ENCODE data around the gene SPDYE2. TPM values are rescaled to one million over a fixed set of nuclear protein-coding genes. Genes with fewer than 3 reads are reported as not detected.
"Not testable (repeated sequence)": the region's sequence is repeated elsewhere in the genome, so short reads cannot be mapped to it uniquely, and the experiment has no call there.

The SPDYE2 gene
- polyA plus RNA-seq, 3 donors, result not detected

DNA sequence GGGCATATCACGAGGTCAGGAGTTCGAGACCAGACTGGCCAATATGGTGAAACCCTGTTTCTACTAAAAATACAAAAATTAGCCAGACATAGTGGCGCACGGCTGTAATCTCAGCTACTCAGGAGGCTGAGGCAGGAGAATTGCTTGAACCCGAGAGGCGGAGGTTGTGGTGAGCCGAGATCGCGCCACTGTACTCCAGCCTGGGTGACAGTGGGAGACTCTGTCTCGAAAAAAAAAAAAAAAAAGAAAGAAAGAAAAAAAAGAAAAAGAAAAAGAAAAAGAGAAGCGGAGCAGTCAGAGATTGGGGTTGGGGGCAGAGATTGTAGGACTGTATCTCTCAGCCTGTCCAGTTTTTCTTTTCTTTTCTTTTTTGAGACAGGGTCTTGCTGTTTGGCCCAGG, 8.3 kb upstream of the SPDYE2 start:
- H3K4me1 Mint-ChIP-seq; H3K36me3 ChIP-seq (replicated peaks in 1 of 2; ENCODE audit: control insufficient read depth in 1 of 2, insufficient read depth in 2 of 2, low read length in 2 of 2); H3K36me3 Mint-ChIP-seq; H3K4me3 Mint-ChIP-seq; H3K27ac ChIP-seq (ENCODE audit: low read depth in 1 of 2, low read length in 2 of 2); H3K4me2 ChIP-seq (replicated peaks; ENCODE audit: extremely low read depth, low read length, poor library complexity, severe bottlenecking); H3K9me3 Mint-ChIP-seq; H3K4me1 ChIP-seq (ENCODE audit: control insufficient read depth in 1 of 2, insufficient read depth in 2 of 2, low read length in 2 of 2); H3K4me3 ChIP-seq (replicated peaks in 1 of 3; ENCODE audit: low read depth in 2 of 3, low read length in 3 of 3); DNase-seq; H4K20me1 ChIP-seq (ENCODE audit: insufficient read depth, low read length); H3K27me3 Mint-ChIP-seq (ENCODE audit: low read depth in 3 of 3); H3K9me3 ChIP-seq (replicated peaks in 1 of 2; ENCODE audit: control insufficient read depth in 1 of 2, insufficient read depth in 1 of 2, low read length in 2 of 2); H3K27me3 ChIP-seq (ENCODE audit: control insufficient read depth in 2 of 2, insufficient read depth in 2 of 2, low read length in 2 of 2); H3K9ac ChIP-seq (ENCODE audit: insufficient read depth, low read length, poor library complexity, severe bottlenecking); H2AFZ ChIP-seq (ENCODE audit: insufficient read depth, low read depth, low read length, poor library complexity, severe bottlenecking); intact Hi-C loops (cut with micrococcal nuclease); H3K27ac Mint-ChIP-seq; H3K79me2 ChIP-seq (ENCODE audit: insufficient read depth, low read length): not testable (repeated sequence)
- WGBS (ENCODE audit: insufficient coverage), result no CpG with 5 or more reads among the region's 11 CpGs

- H2AFZ ChIP-seq (ENCODE audit: insufficient read depth, low read depth, low read length, poor library complexity, severe bottlenecking); H3K4me3 Mint-ChIP-seq; H3K9me3 Mint-ChIP-seq; H3K36me3 ChIP-seq (replicated peaks in 1 of 2; ENCODE audit: control insufficient read depth in 1 of 2, insufficient read depth in 2 of 2, low read length in 2 of 2); H3K27ac Mint-ChIP-seq; H3K4me2 ChIP-seq (replicated peaks; ENCODE audit: extremely low read depth, low read length, poor library complexity, severe bottlenecking); H4K20me1 ChIP-seq (ENCODE audit: insufficient read depth, low read length); H3K36me3 Mint-ChIP-seq; H3K27me3 Mint-ChIP-seq (ENCODE audit: low read depth in 3 of 3); H3K4me1 Mint-ChIP-seq; H3K9me3 ChIP-seq (replicated peaks in 1 of 2; ENCODE audit: control insufficient read depth in 1 of 2, insufficient read depth in 1 of 2, low read length in 2 of 2); H3K9ac ChIP-seq (ENCODE audit: insufficient read depth, low read length, poor library complexity, severe bottlenecking); H3K79me2 ChIP-seq (ENCODE audit: insufficient read depth, low read length); H3K4me1 ChIP-seq (ENCODE audit: control insufficient read depth in 1 of 2, insufficient read depth in 2 of 2, low read length in 2 of 2); H3K27me3 ChIP-seq (ENCODE audit: control insufficient read depth in 2 of 2, insufficient read depth in 2 of 2, low read length in 2 of 2); H3K27ac ChIP-seq (ENCODE audit: low read depth in 1 of 2, low read length in 2 of 2); intact Hi-C loops (cut with micrococcal nuclease); DNase-seq; H3K4me3 ChIP-seq (replicated peaks in 1 of 3; ENCODE audit: low read depth in 2 of 3, low read length in 3 of 3): not testable (repeated sequence)
- no CpG with 5 or more reads among the region's 8 CpGs for WGBS (ENCODE audit: insufficient coverage)
Observed at GRCh38 chr7:102543596-102543995, 7.4 kb upstream of the SPDYE2 start, which contains the start of gene UPK3BL2. Gene UPK3BL2, minus strand, starts transcription at chr7:102543696. Its CDS starts 60 bp downstream, at chr7:102543636.

- H3K4me1 ChIP-seq (ENCODE audit: control insufficient read depth in 1 of 2, insufficient read depth in 2 of 2, low read length in 2 of 2); H3K9me3 Mint-ChIP-seq; H3K4me1 Mint-ChIP-seq; intact Hi-C loops (cut with micrococcal nuclease); H2AFZ ChIP-seq (ENCODE audit: insufficient read depth, low read depth, low read length, poor library complexity, severe bottlenecking); H3K4me3 ChIP-seq (replicated peaks in 1 of 3; ENCODE audit: low read depth in 2 of 3, low read length in 3 of 3); H3K27ac ChIP-seq (ENCODE audit: low read depth in 1 of 2, low read length in 2 of 2); DNase-seq; H3K27me3 ChIP-seq (ENCODE audit: control insufficient read depth in 2 of 2, insufficient read depth in 2 of 2, low read length in 2 of 2); H3K4me2 ChIP-seq (replicated peaks; ENCODE audit: extremely low read depth, low read length, poor library complexity, severe bottlenecking); H3K36me3 Mint-ChIP-seq; H3K9me3 ChIP-seq (replicated peaks in 1 of 2; ENCODE audit: control insufficient read depth in 1 of 2, insufficient read depth in 1 of 2, low read length in 2 of 2); H3K36me3 ChIP-seq (replicated peaks in 1 of 2; ENCODE audit: control insufficient read depth in 1 of 2, insufficient read depth in 2 of 2, low read length in 2 of 2); H3K79me2 ChIP-seq (ENCODE audit: insufficient read depth, low read length); H3K27me3 Mint-ChIP-seq (ENCODE audit: low read depth in 3 of 3); H3K4me3 Mint-ChIP-seq; H4K20me1 ChIP-seq (ENCODE audit: insufficient read depth, low read length); H3K27ac Mint-ChIP-seq; H3K9ac ChIP-seq (ENCODE audit: insufficient read depth, low read length, poor library complexity, severe bottlenecking): not testable (repeated sequence)
- WGBS (ENCODE audit: insufficient coverage), result no CpG with 5 or more reads among the region's 1 CpG
Observed at GRCh38 chr7:102544372-102544771, 6.7 kb upstream of the SPDYE2 start.

DNA sequence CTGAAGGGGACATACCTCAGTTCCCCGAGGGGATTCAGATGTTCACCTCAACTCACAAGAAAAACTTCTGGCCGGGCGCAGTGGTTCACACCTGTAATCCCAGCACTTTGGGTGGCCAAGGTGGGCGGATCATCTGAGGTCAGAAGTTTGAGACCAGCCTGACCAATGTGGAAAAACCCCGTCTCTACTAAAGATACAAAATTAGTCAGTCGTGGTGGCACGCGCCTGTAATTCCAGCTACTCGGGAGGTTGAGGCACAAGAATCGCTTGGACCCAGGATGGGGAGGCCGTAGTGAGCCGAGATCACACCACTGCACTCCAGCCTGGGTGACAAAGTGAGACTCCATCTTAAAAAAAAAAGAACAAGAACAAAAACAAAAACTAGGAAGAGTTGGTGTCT, 5.7 kb upstream of the SPDYE2 start:
- H3K4me3 Mint-ChIP-seq; H3K9me3 Mint-ChIP-seq; H3K27me3 ChIP-seq (ENCODE audit: control insufficient read depth in 2 of 2, insufficient read depth in 2 of 2, low read length in 2 of 2); H3K27ac ChIP-seq (ENCODE audit: low read depth in 1 of 2, low read length in 2 of 2); H3K36me3 Mint-ChIP-seq; H3K4me1 ChIP-seq (ENCODE audit: control insufficient read depth in 1 of 2, insufficient read depth in 2 of 2, low read length in 2 of 2); H3K9ac ChIP-seq (ENCODE audit: insufficient read depth, low read length, poor library complexity, severe bottlenecking); H3K27ac Mint-ChIP-seq; H4K20me1 ChIP-seq (ENCODE audit: insufficient read depth, low read length); DNase-seq; H3K27me3 Mint-ChIP-seq (ENCODE audit: low read depth in 3 of 3); H3K4me2 ChIP-seq (replicated peaks; ENCODE audit: extremely low read depth, low read length, poor library complexity, severe bottlenecking); H3K9me3 ChIP-seq (replicated peaks in 1 of 2; ENCODE audit: control insufficient read depth in 1 of 2, insufficient read depth in 1 of 2, low read length in 2 of 2); H3K4me1 Mint-ChIP-seq; H3K36me3 ChIP-seq (replicated peaks in 1 of 2; ENCODE audit: control insufficient read depth in 1 of 2, insufficient read depth in 2 of 2, low read length in 2 of 2); H3K4me3 ChIP-seq (replicated peaks in 1 of 3; ENCODE audit: low read depth in 2 of 3, low read length in 3 of 3); H2AFZ ChIP-seq (ENCODE audit: insufficient read depth, low read depth, low read length, poor library complexity, severe bottlenecking); intact Hi-C loops (cut with micrococcal nuclease); H3K79me2 ChIP-seq (ENCODE audit: insufficient read depth, low read length): not testable (repeated sequence)
- WGBS (ENCODE audit: insufficient coverage), result no CpG with 5 or more reads among the region's 12 CpGs
